Measurements from ENCODE around the gene STXBP1. TPM values are rescaled to one million over a fixed set of nuclear protein-coding genes. Genes with fewer than 3 reads are reported as not detected.
"Not testable (repeated sequence)": the region's sequence is repeated elsewhere in the genome, so short reads cannot be mapped to it uniquely, and the experiment has no call there.

The STXBP1 gene
- total RNA-seq, 1 donor from 2014 or later = 92.1 TPM

DNA sequence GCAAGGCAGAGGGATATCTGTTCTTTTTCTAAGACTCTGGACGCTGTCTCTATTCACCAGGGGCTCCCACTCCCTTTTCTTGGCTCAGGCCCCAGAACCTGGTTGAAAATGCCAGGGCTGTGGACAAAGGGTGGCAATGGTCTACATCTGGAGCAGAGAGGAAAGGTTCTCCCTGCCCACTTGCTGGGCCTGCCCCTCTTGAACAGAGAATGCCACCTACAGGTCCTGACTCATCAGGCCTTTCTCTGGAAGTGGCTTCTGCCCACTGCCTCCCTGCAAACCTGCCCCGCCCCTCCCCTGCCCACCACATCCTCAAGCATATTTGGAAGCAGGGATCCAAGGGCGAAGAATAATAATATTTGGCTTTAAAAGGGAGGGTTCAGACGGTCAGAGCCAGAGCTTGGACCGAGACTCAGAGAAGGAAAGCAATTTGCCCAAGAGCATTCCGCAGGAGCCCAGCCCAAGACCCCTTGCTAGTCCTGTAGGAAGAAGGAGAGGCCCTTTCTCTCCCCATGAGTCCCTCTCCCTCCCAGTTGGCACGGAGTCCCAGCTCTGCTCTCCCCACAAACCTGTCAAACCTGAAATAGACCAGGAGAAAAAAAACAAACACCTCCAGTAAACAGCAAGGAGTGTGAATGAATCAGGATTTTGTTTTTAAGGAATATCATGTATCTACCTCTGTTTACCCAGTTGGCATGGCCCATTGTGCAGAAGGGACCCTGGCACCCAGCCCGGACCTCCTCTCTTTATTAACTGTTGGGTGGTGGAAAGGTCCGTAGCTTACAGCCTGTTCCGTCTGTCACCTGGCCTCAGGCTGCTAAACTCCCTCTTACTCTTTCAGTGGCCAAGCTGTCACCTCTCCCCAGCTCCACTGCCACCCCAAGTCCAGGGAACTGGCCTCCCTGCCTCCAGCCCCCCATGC, 37.7 kb upstream of the STXBP1 start:
- DNase-seq (peak; percentile 85), ATAC-seq (peak; percentile 53)
- no peaks in the 10 kb centered on the region for H3K27me3 ChIP-seq
- peak overlapping the region; percentile 80 for H3K27ac ChIP-seq
- H3K4me1 ChIP-seq = peaks cover 53% of the 10 kb centered on the region
- no peak overlapping the region for H3K4me3 ChIP-seq
- TF ChIP-seq, protein P1, sequence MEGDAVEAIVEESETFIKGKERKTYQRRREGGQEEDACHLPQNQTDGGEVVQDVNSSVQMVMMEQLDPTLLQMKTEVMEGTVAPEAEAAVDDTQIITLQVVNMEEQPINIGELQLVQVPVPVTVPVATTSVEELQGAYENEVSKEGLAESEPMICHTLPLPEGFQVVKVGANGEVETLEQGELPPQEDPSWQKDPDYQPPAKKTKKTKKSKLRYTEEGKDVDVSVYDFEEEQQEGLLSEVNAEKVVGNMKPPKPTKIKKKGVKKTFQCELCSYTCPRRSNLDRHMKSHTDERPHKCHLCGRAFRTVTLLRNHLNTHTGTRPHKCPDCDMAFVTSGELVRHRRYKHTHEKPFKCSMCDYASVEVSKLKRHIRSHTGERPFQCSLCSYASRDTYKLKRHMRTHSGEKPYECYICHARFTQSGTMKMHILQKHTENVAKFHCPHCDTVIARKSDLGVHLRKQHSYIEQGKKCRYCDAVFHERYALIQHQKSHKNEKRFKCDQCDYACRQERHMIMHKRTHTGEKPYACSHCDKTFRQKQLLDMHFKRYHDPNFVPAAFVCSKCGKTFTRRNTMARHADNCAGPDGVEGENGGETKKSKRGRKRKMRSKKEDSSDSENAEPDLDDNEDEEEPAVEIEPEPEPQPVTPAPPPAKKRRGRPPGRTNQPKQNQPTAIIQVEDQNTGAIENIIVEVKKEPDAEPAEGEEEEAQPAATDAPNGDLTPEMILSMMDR (IDR thresholded peaks at IDR 0.05) = no peak
- intact Hi-C loops (cut with DNase I) = no loop called here
- H3K9me3 ChIP-seq = no peaks in the 10 kb centered on the region
- H3K36me3 ChIP-seq = no peaks in the 10 kb centered on the region

DNA sequence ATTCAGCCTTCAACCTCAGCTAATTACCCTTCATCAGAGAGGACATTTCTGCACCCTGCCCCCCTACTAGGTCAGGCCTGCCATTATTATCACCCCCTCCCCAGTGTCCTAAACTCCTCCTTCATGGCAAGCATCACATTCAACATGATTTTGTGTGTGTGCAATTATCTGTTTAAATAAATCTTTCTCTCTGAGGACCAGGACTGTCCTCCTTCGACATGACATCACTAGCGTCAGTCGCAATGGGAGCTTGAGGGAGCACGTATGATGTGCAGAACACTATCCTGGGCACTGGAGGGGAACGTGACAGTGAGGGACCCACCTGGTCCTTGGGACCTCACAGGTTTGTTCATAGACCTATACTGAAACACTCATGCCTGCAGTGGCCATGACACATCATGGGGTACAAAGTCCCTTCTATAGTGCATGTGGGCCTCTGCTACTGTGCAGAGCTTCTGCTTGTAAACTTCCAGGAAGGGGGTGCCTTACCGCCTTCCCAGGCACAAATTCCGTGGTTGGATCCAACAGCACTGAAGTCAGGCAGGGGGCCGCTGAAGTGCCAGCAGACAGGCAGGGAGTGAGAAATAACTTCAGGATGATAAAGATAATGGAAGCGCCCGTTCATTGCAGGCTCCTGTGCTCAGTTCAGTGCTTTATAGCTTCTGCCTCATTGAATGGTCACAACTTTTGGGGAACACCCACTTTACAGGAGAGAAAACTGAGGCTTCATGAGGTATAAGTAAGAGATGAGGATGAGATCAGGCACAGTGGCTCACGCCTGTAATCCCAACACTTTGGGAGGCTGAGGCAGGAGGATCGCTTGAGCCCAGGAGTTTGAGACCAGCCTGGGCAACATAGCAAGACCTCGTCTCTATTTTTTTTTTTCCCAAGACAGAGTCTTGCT, 36.0 kb upstream of the STXBP1 start:
- intact Hi-C loops (cut with DNase I) = no loop called here
- Histone ChIP-seq H3K27ac (no peak overlapping the region), H3K4me3 (no peak overlapping the region), H3K9me3 (no peaks in the 10 kb centered on the region), H3K4me1 (peaks cover 51% of the 10 kb centered on the region), H3K36me3 (no peaks in the 10 kb centered on the region), H3K27me3 (no peaks in the 10 kb centered on the region)
- ATAC-seq (no peak), DNase-seq (no peak)
- TF ChIP-seq, protein P1 (IDR thresholded peaks at IDR 0.05) = no peak

DNA sequence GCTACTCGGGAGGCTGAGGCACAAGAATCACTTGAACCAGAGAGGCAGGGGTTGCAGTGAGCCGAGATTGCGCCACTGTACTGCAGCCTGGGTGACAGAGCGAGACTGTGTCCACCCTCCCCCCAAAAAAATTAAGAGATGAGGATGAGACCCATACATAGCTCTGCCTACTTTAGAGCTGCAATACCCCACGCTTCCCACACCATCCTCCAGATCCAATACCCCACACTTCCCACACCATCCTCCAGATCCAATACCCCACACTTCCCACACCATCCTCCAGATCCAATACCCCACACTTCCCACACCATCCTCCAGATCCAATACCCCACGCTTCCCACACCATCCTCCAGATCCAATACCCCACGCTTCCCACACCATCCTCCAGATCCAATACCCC, 34.9 kb upstream of the STXBP1 start:
- not testable (repeated sequence) for ATAC-seq, H3K27ac ChIP-seq

DNA sequence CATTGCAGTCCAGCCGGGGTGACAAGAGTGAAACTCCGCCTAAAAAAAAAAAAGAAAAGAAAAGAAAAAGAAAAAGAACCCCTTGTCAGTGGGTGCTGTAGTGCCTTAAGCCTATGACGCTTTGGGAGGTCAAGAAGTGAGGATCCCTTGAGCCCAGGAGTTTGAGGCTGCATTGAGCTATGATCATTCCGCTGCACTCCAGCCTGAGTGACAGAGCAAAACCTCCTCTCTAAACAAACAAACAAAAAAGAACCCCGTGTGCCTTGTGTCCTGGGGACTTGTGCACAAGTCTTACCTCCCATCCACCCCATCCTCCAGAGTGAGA, 33.5 kb upstream of the STXBP1 start:
- ATAC-seq = no peak
- no peaks in the 10 kb centered on the region for H3K27me3 ChIP-seq
- intact Hi-C loops (cut with DNase I) = no loop called here
- peak overlapping the region; percentile 39 for H3K4me3 ChIP-seq
- peak overlapping the region; percentile 89 for H3K27ac ChIP-seq
- no peak for DNase-seq
- H3K36me3 ChIP-seq = no peaks in the 10 kb centered on the region
- H3K4me1 ChIP-seq = peaks cover 46% of the 10 kb centered on the region
- no peaks in the 10 kb centered on the region for H3K9me3 ChIP-seq
- TF ChIP-seq, protein P1 (IDR thresholded peaks at IDR 0.05) = no peak

More for the DNA sequence above, 34.9 kb upstream of the STXBP1 start:
- H3K27me3 ChIP-seq; intact Hi-C loops (cut with DNase I); H3K4me3 ChIP-seq; H3K9me3 ChIP-seq; DNase-seq; H3K36me3 ChIP-seq: not testable (repeated sequence)
- H3K4me1 ChIP-seq = peaks cover 51% of the 10 kb centered on the region

DNA sequence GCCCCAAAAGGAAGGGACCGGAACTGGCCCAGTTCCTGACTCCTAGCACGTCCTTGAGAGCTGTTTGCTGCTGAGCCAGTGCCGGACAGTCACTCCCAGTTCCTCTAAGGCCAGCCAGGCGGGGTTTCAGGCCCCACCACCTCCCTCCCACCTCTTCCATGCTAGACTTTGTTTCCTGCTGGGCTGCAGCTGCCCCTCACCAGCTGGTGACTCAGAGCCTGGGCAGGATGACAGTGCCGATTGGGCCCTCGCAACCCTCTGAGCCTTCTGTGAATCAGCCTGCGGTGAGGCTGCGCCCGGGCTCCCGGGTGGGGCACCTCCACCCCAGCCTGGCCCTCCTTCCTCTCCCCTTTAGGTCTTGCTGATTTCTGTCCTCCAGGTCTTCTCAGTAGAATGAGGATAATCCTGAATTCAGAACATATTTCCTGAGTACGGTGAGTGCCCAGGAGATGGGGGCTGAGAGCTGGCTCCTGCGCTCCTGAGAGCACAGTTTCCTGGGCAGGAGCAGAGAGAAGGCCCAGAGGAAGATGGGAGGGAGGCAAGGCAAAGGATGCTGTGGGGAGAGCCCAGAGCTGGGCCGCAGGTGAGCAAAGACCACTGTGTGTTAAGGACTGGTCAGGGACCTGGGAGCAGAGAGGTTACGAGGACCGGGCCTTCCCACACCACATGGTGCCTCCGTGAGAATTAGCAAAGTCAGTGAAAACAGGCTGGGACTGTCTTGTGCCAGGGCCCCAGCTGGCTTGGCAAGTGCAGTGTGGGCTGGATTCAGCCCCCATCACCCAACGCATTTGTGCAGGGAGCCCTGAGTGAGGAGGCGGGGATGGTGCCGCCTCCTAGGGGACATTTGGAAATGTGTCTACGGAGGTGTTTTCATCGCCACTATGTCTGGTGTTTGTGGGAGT, 32.9 kb upstream of the STXBP1 start:
- Histone ChIP-seq H3K27me3 (no peaks in the 10 kb centered on the region), H3K4me1 (peaks cover 40% of the 10 kb centered on the region), H3K9me3 (no peaks in the 10 kb centered on the region), H3K27ac (peak overlapping the region; percentile 89), H3K36me3 (no peaks in the 10 kb centered on the region), H3K4me3 (peak overlapping the region; percentile 39)
- peak; percentile 95 for DNase-seq
- ATAC-seq = peak; percentile 94
- TF ChIP-seq, protein P1 (IDR thresholded peaks at IDR 0.05) = peak; percentile 44
- intact Hi-C loops (cut with DNase I) = no loop called here

Data from upper lobe of right lung (tissue), 1 donor.